ENCODE data around the gene TMTC1. TPM values are rescaled to one million over a fixed set of nuclear protein-coding genes. Genes with fewer than 3 reads are reported as not detected.

TMTC1 gene
- total and polyA plus RNA-seq, 2 of the 8 experiments (the other 6 are each of a cell fraction or from before 2014, with no cell fraction given): 15.4 to 20.8 TPM

DNA sequence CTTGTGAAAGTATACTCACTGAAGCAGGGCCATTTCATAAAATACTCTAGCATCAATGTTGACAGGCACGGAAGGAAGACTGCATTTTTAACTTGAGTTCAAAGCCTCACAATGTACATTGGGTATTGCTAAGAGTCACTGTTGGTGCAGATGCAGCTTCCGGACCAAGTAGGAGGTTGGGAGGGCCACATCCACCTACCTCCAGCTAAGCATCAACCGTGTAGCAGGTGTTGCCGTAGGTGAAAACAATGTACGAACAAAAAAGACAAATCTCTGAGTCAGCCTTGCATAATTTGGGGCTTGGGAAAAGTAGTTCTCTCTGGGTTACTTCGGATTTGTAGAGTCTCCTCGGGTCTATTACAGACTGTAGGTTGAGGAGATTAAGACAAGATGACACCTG lies 48.1 kb downstream of the TMTC1 start:
- Histone ChIP-seq H2BK5ac (ENCODE audit: low read depth, low read length) (no peak overlapping the region), H3K18ac (ENCODE audit: extremely low read depth, low read length) (no peak overlapping the region), H2BK20ac (ENCODE audit: low read length) (no peak overlapping the region), H3K4me2 (ENCODE audit: insufficient read depth in 1 of 2, low read depth in 2 of 2, low read length in 2 of 2) (no peak overlapping the region), H2BK15ac (ENCODE audit: low read length) (no peak overlapping the region), H3K4ac (replicated peaks; ENCODE audit: insufficient read length, low read depth, low read length) (no peak overlapping the region), H3K9ac (replicated peaks in 1 of 4; ENCODE audit: extremely low read depth in 1 of 4, low read depth in 3 of 4, low read length in 3 of 4) (no peak overlapping the region), H2AK5ac (ENCODE audit: low read depth, low read length) (no peak overlapping the region), H3K56ac (replicated peaks; ENCODE audit: insufficient read length, low read depth, low read length) (no peak overlapping the region), H3K23ac (ENCODE audit: insufficient read length) (no peak overlapping the region), H3K79me1 (ENCODE audit: low read depth, low read length) (no peaks in the 10 kb centered on the region), H3K23me2 (ENCODE audit: low read depth, low read length) (no peaks in the 10 kb centered on the region), H4K91ac (replicated peaks; ENCODE audit: insufficient read length, low read length) (no peak overlapping the region), H3K27ac (ENCODE audit: low read depth, low read length) (no peak overlapping the region), H4K8ac (ENCODE audit: extremely low read depth, insufficient read depth, low read length) (no peak overlapping the region), H2AFZ (ENCODE audit: low read length) (no peak overlapping the region), H4K20me1 (replicated peaks in 1 of 2; ENCODE audit: control insufficient read depth in 1 of 2, insufficient read depth in 2 of 2, low read length in 2 of 2) (peaks cover 0 to 4% of the 10 kb centered on the region in 2 experiments), H3K79me2 (ENCODE audit: control insufficient read depth in 1 of 2, insufficient read depth in 2 of 2, low read length in 2 of 2) (no peaks in the 10 kb centered on the region), H2BK120ac (replicated peaks; ENCODE audit: low read depth, low read length) (no peak overlapping the region), H3K27me3 (replicated peaks in 1 of 4; ENCODE audit: control insufficient read depth in 3 of 4, extremely low read depth in 1 of 4, insufficient read depth in 3 of 4, low read length in 3 of 4) (no peaks in the 10 kb centered on the region), H3K4me3 (ENCODE audit: extremely low read depth in 1 of 4, insufficient read depth in 2 of 4, low read depth in 3 of 4, low read length in 4 of 4) (no peak overlapping the region), H3K9me3 (ENCODE audit: insufficient read depth in 2 of 2, low read depth in 1 of 2, low read length in 1 of 2) (no peaks in the 10 kb centered on the region), H3K36me3 (ENCODE audit: control insufficient read depth in 2 of 4, insufficient read depth in 4 of 4, low read length in 3 of 4) (peaks cover 0 to 4% (median under 1%) of the 10 kb centered on the region in 4 experiments; a peak in 2 of 8 replicates), H3K14ac (ENCODE audit: insufficient read length) (no peak overlapping the region), H4K5ac (ENCODE audit: insufficient read length, low read depth, low read length) (no peak overlapping the region), H2BK12ac (ENCODE audit: low read depth, low read length) (no peak overlapping the region), H3K4me1 (replicated peaks in 1 of 4; ENCODE audit: control insufficient read depth in 3 of 4, insufficient read depth in 4 of 4, low read length in 3 of 4) (no peaks in the 10 kb centered on the region)
- POLR2A ChIA-PET (ENCODE audit: partially characterized antibody): no interaction called here
- TF ChIP-seq SP1 (IDR thresholded peaks at IDR 0.05; ENCODE audit: low read depth, low read length): no peak
- TF ChIP-seq BACH1 (IDR thresholded peaks at IDR 0.05; ENCODE audit: low read length): no peak
- TF ChIP-seq GTF2F1 (IDR thresholded peaks at IDR 0.05; ENCODE audit: borderline replicate concordance, low read depth, low read length): no peak
- FAIRE-seq (no peak), DNase-seq (ENCODE audit: low read depth in 1 of 2, low spot score in 2 of 2) (no peak)
- CTCF ChIA-PET (ENCODE audit: partially characterized antibody): interaction anchor here (1.2 kb wide), 1 partner anchor 110 kb away, joined by 3 read pairs; no protein-coding TSS in a partner anchor
- WGBS, 2 experiments (ENCODE audit: extremely low coverage in 1 of 2, insufficient coverage in 1 of 2, insufficient read length in 1 of 2, insufficient replicate concordance in 2 of 2, low coverage in 1 of 2, low lambda C conversion rate in 2 of 2, missing lambda C conversion rate in 1 of 2): 71% methylated on average over 7 of the region's 7 CpGs; no CpG with 5 or more reads in 1 of the 2 experiments
